ENCODE measurements around the gene ROR2.

- TF ChIP-seq POLR2AphosphoS5 (IDR thresholded peaks at IDR 0.05; ENCODE audit: borderline replicate concordance, low read depth, low read length) (no peak), FOXP2 (optimal IDR thresholded peaks at IDR 0.05; ENCODE audit: control extremely low read depth, extremely low read length, insufficient read depth) (no peak), EZH2 (IDR thresholded peaks at IDR 0.05) (no peak)
Observed at GRCh38 chr9:91771027-91771426, 179.0 kb downstream of the ROR2 start.

All from SK-N-MC (cell line).